Testis (tissue), 3 donors: ENCODE results near the gene GORASP1. TPM values are rescaled to one million over a fixed set of nuclear protein-coding genes. Genes with fewer than 3 reads are reported as not detected.
"Not testable (repeated sequence)": the region's sequence is repeated elsewhere in the genome, so short reads cannot be mapped to it uniquely, and the experiment has no call there.

Experiments used
- DNase-seq: peaks from one replicate; pipeline ENCODE4 v3.0.0-alpha.2; 2019
- H3K27ac ChIP-seq, 2 donors: fragments of 200-600 bp; sonication (generic); one replicate each; pipeline ENCODE4 v1.5.1; 2019
- H3K27me3 ChIP-seq: fragments of 200-600 bp; sonication (generic); one replicate; pipeline ENCODE4 v1.5.1; 2019
- H3K36me3 ChIP-seq: fragments of 200-600 bp; sonication (generic); one replicate; pipeline ENCODE4 v1.5.1; 2017; ENCODE audit warnings: low read depth; ENCODE audit errors: missing control alignments
- H3K4me1 ChIP-seq: fragments of 200-600 bp; sonication (generic); one replicate; pipeline ENCODE4 v1.5.1; 2019
- H3K4me3 ChIP-seq, 2 donors: fragments of 200-600 bp; sonication (generic); one replicate each; pipeline ENCODE4 v1.5.1; 2017 to 2019
- H3K9me3 ChIP-seq: fragments of 200-600 bp; sonication (generic); one replicate; pipeline ENCODE4 v1.5.1; 2017
- POLR2A ChIP-seq: fragments of 450-650 bp; IDR thresholded peaks from one replicate; pipeline ENCODE4 v1.6.1; 2017; ENCODE audit warnings: antibody characterized with exemption, mild to moderate bottlenecking, moderate library complexity
- WGBS, 2 donors: methylation state at CpG; one replicate each; pipeline ENCODE4 v1.1.5; 2018; 5-methylcytosine and 5-hydroxymethylcytosine counted together
- intact Hi-C: fragments of 100-400 bp; cut with DNase I; formaldehyde crosslinking; loops from one replicate; pipeline ENCODE4 v1.15.1; 2023; ENCODE audit warnings: low total_unique reads
- polyA plus RNA-seq: library from polyadenylated mRNA; stranded (reverse); fragments of 350-450 nt; fragmentation: Illumina TruSeq; extraction: RNeasy Lipid Tissue Mini Kit (QIAGEN cat#74804); gene quantifications from one replicate; pipeline ENCODE4 v1.2.3, GENCODE V29; 2014; ENCODE audit warnings: low read depth, low replicate concordance; ENCODE audit not compliant: insufficient read depth
- total RNA-seq, 2 donors: library from RNA; depleted of rRNA; stranded (reverse); fragments of >200 nt; gene quantifications; one replicate each; pipeline ENCODE4 v1.2.3, GENCODE V29; 2016
- TF ChIP-seq, protein P1 (sequence below), 3 experiments: fragments of 450-650 bp in 2 of 3; fragments of 200-600 bp in 1 of 3; sonication (generic) in 1 of 3; IDR thresholded peaks; one replicate each; pipeline ENCODE4 v1.5.1; 2016 to 2019; ENCODE audit warnings: antibody characterized with exemption in 3 of 3, mild to moderate bottlenecking in 2 of 3, moderate library complexity in 1 of 3

The GORASP1 gene
- total and polyA plus RNA-seq, 3 donors from 2014 or later: 69.5 to 92.1 (median 75.3) TPM

DNA sequence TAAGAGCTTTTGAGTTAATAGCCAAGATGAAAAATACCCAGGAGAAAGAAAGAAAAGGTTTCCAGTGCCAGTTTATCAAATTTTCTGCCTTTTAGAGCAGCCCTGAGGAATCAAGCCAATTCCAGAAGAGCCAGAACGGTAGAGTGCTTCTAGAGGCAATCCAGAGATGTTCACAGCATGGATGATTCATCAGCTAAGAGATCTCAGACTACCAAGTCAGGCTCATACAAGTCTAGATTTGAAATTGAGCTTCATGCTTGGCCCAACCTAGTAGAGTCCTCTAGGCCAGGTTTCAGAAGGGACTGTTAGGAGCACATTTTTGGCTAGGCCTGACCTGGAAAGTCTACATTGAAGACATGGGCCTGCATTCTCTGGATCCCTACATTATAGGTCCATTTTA lies 40.1 kb downstream of the GORASP1 start:
- 70% methylated on average over 1 of the region's 1 CpG for WGBS, 2 donors
- TF ChIP-seq, protein P1, sequence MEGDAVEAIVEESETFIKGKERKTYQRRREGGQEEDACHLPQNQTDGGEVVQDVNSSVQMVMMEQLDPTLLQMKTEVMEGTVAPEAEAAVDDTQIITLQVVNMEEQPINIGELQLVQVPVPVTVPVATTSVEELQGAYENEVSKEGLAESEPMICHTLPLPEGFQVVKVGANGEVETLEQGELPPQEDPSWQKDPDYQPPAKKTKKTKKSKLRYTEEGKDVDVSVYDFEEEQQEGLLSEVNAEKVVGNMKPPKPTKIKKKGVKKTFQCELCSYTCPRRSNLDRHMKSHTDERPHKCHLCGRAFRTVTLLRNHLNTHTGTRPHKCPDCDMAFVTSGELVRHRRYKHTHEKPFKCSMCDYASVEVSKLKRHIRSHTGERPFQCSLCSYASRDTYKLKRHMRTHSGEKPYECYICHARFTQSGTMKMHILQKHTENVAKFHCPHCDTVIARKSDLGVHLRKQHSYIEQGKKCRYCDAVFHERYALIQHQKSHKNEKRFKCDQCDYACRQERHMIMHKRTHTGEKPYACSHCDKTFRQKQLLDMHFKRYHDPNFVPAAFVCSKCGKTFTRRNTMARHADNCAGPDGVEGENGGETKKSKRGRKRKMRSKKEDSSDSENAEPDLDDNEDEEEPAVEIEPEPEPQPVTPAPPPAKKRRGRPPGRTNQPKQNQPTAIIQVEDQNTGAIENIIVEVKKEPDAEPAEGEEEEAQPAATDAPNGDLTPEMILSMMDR (IDR thresholded peaks at IDR 0.05): no peak
- TF ChIP-seq POLR2A: no peak
- Histone ChIP-seq H3K4me3 (no peak overlapping the region), H3K9me3 (no peaks in the 10 kb centered on the region), H3K4me1 (no peaks in the 10 kb centered on the region), H3K27ac (no peak overlapping the region), H3K27me3 (no peaks in the 10 kb centered on the region), H3K36me3 (no peaks in the 10 kb centered on the region)
- DNase-seq: no peak
- intact Hi-C loops: no loop called here

DNA sequence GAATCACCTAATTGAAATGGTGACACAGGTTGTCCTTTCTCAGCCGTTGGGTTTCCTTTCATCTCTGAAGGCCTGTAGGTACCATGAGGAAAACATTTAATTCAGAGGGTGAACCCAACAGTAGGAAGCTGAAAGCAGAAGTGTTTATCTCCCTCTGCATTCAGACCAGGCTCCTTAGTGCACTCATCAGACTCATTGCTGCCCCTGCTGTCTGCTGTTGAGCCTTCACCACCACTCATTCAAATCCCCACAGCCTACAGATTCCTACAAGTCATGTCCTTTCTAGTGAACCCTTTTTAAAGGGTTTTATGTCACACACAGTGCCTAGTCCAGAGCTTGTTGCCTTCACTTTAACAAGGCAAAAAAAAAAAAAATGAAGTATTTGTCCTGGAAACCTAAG lies 42.2 kb downstream of the GORASP1 start:
- Histone ChIP-seq H3K4me3 (no peak overlapping the region), H3K27me3 (no peaks in the 10 kb centered on the region), H3K27ac (no peak overlapping the region), H3K36me3 (no peaks in the 10 kb centered on the region), H3K4me1 (no peaks in the 10 kb centered on the region), H3K9me3 (no peaks in the 10 kb centered on the region)
- peak; percentile 28 for DNase-seq
- intact Hi-C loops: no loop called here
- 44 to 47% methylated on average over 1 of the region's 1 CpG for WGBS, 2 donors
- TF ChIP-seq, protein P1 (IDR thresholded peaks at IDR 0.05): peak in 1 of 3 experiments; percentile 32
- no peak for TF ChIP-seq POLR2A

DNA sequence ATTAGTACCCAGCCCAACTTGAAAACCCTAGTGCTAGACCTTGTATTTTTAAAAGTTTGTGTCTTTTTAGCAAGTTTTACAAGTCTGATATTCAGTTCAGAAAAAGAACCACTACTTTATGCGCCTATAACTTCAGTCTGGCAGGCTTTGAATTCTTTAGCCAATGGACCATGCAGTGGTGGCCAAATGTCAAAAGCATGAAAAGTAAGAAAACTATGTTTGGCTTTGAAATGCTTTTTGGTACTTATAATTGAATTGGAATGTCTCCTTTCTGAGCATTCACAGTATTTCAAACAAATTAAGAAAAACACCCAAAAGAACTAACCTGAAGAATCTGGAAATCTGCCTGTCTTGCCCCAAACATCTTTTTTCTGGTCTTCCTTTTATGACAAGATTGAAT lies 42.8 kb downstream of the GORASP1 start:
- Histone ChIP-seq H3K4me3 (no peak overlapping the region), H3K4me1 (no peaks in the 10 kb centered on the region), H3K36me3 (no peaks in the 10 kb centered on the region), H3K9me3 (no peaks in the 10 kb centered on the region), H3K27me3 (no peaks in the 10 kb centered on the region), H3K27ac (no peak overlapping the region)
- TF ChIP-seq, protein P1 (IDR thresholded peaks at IDR 0.05): no peak
- TF ChIP-seq POLR2A: no peak
- DNase-seq: no peak
- intact Hi-C loops: no loop called here
- WGBS, 2 donors: 90 to 94% methylated on average over 1 of the region's 1 CpG

DNA sequence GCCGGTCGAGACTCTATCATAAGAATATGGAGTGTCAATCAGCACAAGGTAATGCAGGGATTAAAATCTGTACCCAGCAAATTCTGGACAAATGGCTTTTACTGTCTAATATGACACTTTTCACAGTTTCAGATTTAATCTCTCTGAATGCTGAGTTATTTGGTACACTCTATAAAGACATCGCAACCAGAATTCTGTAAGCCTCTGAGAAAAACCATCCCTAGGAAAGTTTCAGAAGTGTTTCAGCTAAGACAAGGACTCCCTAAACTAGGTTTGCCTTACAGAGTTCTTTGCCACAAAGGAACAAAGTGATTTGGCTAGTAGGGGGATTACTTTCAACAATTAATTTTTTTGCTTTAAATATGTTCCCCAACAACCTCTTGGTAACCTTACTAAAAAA lies 44.3 kb downstream of the GORASP1 start:
- no peak overlapping the region for H3K27ac ChIP-seq

DNA sequence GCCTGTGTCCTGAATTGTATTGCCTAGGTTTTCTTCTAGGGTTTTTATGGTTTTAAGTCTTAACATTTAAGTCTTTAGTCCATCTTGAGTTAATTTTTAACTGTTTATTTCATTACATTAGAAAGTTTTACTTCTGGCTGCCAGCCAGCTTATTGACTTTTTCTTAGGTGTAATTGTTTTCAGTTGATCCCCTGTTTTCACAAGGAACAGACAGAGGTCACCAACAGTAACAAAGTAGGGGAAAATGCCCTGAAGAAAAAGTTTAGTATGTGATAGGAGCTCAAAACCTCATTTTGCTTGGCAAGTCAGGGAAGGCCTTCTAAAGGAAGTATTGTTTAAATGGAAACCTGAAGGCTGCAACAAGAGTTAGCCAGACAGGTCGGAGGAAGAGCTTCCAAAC lies 45.2 kb downstream of the GORASP1 start:
- no peak for DNase-seq
- H3K9me3 ChIP-seq: no peaks in the 10 kb centered on the region
- no peaks in the 10 kb centered on the region for H3K4me1 ChIP-seq
- H3K27me3 ChIP-seq: no peaks in the 10 kb centered on the region
- WGBS, 2 donors: 76 to 78% methylated on average over 1 of the region's 1 CpG
- H3K4me3 ChIP-seq: no peak overlapping the region
- H3K27ac ChIP-seq: no peak overlapping the region
- intact Hi-C loops: no loop called here
- no peak for TF ChIP-seq POLR2A
- TF ChIP-seq, protein P1 (IDR thresholded peaks at IDR 0.05): no peak
- H3K36me3 ChIP-seq: no peaks in the 10 kb centered on the region

More for the DNA sequence above, 44.3 kb downstream of the GORASP1 start:
- H3K9me3 ChIP-seq: no peaks in the 10 kb centered on the region
- H3K27me3 ChIP-seq: no peaks in the 10 kb centered on the region
- TF ChIP-seq POLR2A: no peak
- TF ChIP-seq, protein P1 (IDR thresholded peaks at IDR 0.05): no peak
- no peaks in the 10 kb centered on the region for H3K36me3 ChIP-seq
- WGBS, 2 donors: 90 to 91% methylated on average over 3 of the region's 3 CpGs
- no peak overlapping the region for H3K4me3 ChIP-seq
- intact Hi-C loops: no loop called here
- no peaks in the 10 kb centered on the region for H3K4me1 ChIP-seq
- no peak for DNase-seq

GRCh38 chr3:39061228-39061627 lies 46.2 kb downstream of the GORASP1 start:
- H3K4me3 ChIP-seq, intact Hi-C loops, H3K4me1 ChIP-seq, H3K36me3 ChIP-seq, H3K27ac ChIP-seq, H3K27me3 ChIP-seq, H3K9me3 ChIP-seq, DNase-seq: not testable (repeated sequence)
- 91 to 100% methylated on average over 2 of the region's 2 CpGs for WGBS, 2 donors
